ENCODE results near the gene MUCL3. TPM values are rescaled to one million over a fixed set of nuclear protein-coding genes. Genes with fewer than 3 reads are reported as not detected.

Gene MUCL3
- total and polyA plus RNA-seq, 2 of the 8 experiments (the other 6 are each of a cell fraction or from before 2014, with no cell fraction given), result 0.15 to 0.37 TPM

- TF ChIP-seq EGR1 (IDR thresholded peaks at IDR 0.05; ENCODE audit: borderline replicate concordance, low read depth, low read length) (no peak), EP300 (IDR thresholded peaks at IDR 0.05; ENCODE audit: borderline replicate concordance in 1 of 2, low read depth in 2 of 2, low read length in 2 of 2) (no peak), SIRT6 (IDR thresholded peaks at IDR 0.05; ENCODE audit: low read length) (no peak), CHD7 (IDR thresholded peaks at IDR 0.05; ENCODE audit: insufficient replicate concordance, low read length) (no peak), YY1 (IDR thresholded peaks at IDR 0.05; ENCODE audit: low read depth, low read length) (no peak), POLR2AphosphoS5 (IDR thresholded peaks at IDR 0.05; ENCODE audit: low read depth, low read length) (no peak), ZNF274 (IDR thresholded peaks at IDR 0.05; ENCODE audit: borderline replicate concordance, extremely low read depth, low read length) (no peak)
These were observed 45.4 kb upstream of the MUCL3 start (continued) for GRCh38 chr6:30895343-30895742.

Data from H1 (cell line).